HG03432 (cell line): Measurements from ENCODE around the gene GPATCH1.
A peak's percentile ranks its signal among the peaks of the same experiment; 100 is the strongest.
"Not testable (repeated sequence)": the region's sequence is repeated elsewhere in the genome, so short reads cannot be mapped to it uniquely, and the experiment has no call there.

ENCODE experiments used
- ATAC-seq: cut with Tn5 transposase; IDR thresholded peaks from one replicate; pipeline ENCODE4 v1.9.1; 2021; ENCODE audit warnings: mild to moderate bottlenecking, moderate library complexity; ENCODE audit not compliant: unreplicated experiment

GPATCH1 gene, protein sequence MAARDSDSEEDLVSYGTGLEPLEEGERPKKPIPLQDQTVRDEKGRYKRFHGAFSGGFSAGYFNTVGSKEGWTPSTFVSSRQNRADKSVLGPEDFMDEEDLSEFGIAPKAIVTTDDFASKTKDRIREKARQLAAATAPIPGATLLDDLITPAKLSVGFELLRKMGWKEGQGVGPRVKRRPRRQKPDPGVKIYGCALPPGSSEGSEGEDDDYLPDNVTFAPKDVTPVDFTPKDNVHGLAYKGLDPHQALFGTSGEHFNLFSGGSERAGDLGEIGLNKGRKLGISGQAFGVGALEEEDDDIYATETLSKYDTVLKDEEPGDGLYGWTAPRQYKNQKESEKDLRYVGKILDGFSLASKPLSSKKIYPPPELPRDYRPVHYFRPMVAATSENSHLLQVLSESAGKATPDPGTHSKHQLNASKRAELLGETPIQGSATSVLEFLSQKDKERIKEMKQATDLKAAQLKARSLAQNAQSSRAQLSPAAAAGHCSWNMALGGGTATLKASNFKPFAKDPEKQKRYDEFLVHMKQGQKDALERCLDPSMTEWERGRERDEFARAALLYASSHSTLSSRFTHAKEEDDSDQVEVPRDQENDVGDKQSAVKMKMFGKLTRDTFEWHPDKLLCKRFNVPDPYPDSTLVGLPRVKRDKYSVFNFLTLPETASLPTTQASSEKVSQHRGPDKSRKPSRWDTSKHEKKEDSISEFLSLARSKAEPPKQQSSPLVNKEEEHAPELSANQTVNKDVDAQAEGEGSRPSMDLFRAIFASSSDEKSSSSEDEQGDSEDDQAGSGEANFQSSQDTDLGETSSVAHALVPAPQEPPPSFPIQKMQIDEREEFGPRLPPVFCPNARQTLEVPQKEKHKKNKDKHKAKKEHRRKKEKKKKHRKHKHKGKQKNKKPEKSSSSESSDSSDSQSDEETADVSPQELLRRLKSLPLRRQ

DNA sequence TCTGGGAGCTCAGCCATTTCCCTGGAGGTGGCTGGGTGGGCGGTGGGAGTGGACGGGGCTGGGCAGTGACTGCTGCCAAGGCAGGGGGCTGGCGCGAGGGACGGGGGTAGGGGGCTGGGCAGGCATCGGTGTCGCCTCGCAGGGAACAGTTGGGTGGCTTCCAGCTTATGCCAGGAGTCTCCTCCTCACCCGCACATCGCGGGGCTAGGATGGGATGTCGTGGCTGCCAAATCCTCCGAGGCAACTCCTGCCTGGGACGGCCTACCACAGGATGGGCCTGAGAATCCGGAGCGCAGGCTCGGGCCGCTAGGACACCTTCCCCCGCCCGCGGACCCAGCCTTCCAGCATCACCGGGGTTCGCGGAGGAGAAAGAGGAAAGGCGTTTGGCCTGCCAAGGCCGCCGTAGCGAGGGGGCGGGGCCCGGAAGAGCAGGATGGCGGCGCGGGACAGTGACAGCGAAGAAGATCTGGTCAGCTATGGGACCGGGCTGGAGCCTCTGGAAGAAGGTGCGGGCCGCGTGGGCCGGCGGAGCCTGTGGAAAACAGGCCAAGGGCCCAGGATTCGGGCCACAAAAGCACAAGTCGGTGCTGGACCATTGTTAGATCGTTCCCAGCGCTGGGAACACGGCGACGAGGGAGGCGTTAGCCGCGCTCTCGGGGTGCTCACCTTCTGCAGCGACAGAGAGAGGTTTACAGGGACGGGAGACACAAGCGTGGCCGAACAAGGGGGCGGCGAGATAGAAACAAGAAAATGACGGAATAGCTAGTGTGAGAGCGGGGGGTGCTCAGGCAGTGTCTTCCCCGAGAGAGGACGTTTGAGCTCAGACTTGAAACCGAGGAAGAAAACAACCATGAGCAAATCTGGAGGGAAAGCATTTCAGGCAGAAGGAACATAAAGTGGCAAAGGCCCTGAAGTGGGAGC lies at the start of gene GPATCH1:
TSS of gene GPATCH1 (plus strand) at position 421 of the 921 bp plus-strand sequence. CDS start at position 434, 13 bp downstream.
- peak; percentile 93 for ATAC-seq

DNA sequence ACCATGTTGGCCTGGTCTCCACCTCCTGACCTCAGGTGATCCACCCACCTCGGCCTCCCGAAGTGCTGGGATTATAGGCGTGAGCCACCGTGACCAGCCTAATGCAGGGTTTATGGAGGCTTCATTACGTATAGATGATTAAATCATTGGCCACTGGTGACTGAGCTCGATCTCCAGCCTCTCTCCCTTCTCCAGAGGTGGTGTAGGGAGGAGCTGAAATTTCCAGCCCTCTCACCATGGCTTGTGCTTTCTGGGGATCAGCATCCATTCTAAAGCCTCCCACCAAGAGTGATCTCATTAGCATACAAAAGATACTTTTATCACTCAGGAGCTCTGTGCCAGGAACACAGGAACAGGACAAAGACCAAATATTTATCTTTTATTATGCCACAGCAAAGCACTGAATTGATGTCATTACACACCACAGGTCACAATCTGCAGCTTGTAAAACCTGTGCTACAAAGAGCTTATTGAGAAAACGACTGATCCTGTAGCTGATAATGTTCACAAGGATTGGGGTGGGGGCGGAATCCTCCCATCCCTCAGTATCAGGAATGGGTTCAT lies 48.7 kb upstream of the GPATCH1 start:
- no peak for ATAC-seq

DNA sequence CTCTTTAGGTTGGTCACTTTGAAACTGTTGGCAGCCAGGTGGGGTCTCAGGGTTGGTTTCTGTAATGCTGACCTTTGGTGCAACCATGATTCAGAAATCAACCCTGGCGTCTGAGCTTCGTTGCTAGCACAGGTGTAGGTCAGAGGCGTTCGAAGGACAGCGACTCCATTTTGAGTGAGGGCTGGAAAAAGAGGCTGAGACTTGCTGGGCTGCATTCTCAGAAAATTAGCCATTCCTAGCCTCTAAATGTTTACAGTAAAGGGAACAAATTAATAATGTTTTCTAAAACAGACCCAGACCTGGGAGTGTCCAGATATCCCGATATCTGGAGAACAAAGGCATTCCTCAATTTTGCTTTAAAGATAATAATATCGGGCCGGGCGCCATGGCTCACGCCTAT lies 45.5 kb upstream of the GPATCH1 start:
- ATAC-seq, result no peak

DNA sequence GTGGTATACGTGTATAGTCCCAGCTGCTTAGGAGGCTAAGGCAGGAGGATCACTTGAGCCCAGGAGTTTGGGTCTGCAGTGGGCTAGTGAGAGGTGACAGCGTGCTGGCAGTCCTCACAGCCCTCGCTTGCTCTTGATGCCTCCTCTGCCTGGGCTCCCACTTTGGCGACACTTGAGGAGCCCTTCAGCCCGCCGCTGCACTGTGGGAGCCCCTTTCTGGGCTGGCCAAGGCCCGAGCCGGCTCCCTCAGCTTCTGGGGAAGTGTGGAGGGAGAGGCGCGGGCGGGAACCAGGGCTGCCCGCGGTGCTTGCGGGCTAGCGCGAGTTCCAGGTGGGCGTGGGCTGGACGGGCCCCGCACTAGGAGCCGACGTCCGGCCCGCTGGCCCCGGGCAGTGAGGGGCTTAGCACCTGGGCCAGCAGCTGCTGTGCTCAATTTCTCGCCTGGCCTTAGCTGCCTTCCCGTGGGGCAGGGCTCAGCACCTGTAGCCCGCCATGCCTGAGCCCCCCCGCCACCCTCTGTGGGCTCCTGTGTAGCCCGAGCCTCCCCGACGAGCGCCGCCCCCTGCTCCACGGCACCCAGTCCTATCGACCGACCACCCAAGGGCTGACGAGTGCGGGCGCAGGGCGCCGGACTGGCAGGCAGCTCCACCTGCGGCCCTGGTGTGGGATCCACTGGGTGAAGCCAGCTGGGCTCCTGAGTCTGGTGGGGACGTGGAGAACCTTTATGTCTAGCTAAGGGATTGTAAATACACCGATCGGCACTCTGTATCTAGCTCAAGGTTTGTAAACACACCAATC lies 44.4 kb upstream of the GPATCH1 start:
- not testable (repeated sequence) for ATAC-seq

DNA sequence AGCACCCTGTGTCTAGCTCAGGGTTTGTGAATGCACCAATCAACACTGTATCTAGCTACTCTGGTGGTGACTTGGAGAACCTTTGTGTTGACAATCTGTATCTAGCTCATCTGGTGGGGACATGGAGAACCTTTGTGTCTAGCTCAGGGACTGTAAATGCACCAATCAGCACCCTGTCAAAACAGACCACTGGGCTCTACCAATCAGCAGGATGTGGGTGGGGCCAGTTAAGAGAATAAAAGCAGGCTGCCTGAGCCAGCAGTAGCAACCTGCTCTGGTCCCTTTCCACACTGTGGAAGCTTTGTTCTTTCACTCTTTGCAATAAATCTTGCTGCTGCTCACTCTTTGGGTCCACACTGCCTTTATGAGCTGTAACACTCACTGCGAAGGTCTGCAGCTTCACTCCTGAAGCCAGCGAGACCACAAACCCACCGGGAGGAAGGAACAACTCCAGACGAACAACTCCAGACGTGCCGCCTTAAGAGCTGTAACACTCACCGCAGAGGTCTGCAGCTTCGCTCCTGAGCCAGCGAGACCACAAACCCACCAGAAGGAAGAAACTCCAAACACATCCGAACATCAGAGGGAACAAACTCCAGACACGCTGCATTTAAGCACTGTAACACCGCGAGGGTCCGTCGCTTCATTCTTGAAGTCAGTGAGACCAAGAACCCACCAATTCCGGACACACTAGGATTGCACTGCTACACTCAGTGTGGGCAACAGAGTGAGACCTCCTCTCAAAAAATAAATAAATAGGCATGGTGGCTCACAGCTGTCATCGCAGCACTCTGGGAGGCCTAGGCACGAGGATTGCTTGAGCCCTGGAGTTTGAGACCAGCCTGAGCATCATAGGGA lies 43.6 kb upstream of the GPATCH1 start:
- ATAC-seq, result not testable (repeated sequence)

DNA sequence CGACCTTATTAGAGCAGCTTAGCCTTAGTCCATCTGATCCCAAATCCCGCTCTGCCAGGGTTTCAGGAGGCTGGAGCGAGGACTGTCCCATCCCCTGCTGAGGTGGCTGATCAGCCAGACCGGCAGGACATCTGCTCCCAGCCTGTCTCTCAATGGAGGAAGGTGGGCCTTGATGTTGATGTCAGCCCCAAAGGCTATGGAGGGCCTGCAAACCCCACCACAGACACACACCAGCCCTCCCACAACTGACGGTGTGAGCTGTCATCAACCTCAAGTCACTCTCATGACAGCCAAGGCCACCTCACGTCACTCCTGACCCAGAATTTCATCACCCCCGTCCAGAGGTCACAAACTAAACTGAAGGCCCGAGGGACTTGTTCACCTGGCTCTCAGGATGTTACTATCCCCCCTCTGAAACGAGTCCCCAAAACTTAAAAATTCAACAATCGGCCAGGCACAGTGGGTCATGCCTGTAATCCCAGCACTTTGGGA lies 41.8 kb upstream of the GPATCH1 start:
- ATAC-seq, result no peak

DNA sequence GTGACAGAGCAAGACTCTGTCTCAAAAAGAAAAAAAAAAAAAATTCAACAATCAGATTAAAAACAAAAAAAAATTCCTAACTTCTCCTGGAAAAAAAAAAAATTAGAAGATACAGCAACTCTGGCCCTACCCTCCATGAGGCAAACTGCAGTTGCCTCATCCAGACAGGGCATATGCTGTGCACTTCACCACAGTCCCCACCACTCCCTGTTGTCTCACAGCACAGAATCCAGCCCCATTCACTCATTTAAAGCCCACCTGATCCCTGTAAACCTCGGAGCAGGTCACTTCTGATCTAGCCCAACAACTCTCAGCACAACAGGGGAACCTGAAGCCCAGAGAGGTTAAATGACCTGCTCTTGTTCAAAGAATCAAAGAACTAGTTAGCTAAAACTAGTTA lies 41.2 kb upstream of the GPATCH1 start:
- ATAC-seq, result no peak

DNA sequence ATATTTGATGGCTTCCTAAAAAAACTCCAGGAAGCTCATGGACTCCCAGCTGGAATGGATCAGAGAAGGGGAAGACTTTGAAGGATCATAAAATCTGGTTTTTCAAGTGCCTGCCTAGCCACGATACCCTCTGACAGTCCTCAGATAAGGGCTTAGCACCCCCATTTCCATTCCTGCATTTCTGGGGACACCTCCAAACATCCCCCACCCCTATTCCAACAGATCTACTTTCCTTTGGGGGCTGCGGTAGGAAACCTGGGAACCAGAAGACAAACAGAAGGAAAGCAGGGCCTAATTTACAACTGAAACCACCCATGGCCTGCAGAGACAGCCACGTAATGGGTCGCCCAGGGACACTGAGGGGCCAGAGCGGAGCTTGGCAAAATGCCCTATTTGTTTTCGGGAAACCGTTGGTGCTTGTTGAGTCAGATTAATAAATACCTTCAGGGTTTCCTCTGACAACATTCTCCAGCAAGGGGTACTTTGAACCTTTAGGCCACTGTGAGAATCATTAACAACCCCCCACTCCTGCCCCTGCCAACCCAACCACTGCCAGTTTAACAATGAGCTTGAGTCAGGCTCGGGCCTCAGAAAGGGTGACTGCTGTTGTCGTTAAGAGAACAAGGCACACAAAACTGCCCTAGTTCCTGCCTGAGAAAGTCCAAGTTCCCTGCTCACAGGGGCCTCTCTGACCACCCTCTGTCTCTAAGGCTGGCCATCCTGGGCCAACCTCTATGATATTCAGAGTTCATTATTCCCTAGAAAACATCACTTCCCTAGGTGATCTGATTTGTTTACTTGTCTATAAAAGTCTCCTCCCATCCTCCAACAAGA lies 39.8 kb upstream of the GPATCH1 start:
- ATAC-seq, result no peak

DNA sequence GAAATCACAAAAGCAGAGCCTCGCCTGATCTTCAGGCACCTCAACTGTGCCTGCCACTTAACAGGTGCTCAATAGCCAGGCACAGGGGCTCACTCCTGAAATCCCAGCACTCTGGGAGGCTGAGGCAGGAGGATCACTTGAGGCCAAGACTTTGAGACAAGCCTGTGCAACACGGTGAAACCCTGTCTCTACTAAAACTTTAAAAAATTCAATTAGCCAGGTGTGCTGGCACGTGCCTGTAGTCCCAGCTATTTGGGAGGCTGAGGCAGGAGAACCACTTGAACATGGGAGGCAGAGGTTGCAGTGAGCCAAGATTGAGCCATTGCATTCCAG lies 39.2 kb upstream of the GPATCH1 start:
- not testable (repeated sequence) for ATAC-seq

DNA sequence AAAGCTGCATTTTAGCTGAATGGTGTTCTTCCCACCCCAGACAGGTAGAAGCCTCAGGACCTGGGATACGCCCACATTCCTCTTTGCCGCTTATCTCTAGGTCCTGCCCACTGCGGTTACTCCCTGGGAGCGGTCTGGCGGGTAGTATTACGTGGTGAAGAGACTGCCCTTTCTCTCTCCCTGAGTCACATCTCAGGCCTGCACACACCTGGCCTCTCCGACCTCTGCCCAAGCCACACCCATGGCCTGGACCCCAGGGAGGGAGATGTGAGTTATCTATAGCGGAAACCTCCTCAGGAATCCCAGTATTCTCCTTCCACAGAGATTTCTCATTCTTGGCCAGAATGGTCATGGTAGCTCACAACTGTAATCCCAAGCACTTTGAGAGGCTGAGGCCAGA lies 33.6 kb upstream of the GPATCH1 start:
- ATAC-seq, result no peak

DNA sequence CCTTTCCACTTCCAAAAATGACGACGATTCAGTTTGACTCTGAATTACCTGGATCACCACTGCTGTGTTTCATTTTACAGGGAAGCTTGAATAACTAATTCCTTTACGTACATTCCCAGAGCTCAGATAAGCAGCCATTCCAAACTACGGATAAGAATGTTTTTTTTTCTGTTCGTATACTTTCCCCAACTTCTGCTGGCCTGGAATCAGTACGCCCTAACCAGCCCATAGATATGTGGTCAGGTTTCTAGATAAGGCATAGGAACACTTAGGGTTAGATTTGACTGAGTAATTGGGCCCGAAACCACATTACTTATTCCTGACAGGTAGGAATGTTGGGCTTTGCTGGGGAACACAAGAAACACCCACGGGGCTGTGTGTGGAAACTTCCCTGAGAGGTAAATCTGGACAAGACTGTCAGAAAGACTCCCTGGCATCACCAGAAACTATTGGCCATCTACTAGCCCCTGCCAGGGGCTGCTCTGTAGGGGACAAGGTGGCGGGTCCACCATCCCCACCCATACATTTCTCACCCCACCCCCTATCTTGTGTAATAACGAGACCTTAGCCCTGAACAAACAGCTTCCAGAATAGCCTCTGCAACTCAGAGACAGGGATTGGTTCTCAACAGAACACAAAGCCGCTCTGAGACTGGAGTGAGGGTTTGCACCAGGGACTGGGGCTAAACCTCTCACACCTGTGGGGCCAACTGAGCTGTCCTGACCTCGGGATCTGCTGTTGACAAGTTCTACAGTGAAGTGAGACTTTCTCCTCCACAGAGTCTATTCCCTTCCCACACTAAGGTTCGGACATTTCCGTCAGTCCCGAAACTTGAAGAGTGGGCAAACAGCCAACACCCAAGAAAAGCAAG lies 31.9 kb upstream of the GPATCH1 start:
- ATAC-seq, result no peak

DNA sequence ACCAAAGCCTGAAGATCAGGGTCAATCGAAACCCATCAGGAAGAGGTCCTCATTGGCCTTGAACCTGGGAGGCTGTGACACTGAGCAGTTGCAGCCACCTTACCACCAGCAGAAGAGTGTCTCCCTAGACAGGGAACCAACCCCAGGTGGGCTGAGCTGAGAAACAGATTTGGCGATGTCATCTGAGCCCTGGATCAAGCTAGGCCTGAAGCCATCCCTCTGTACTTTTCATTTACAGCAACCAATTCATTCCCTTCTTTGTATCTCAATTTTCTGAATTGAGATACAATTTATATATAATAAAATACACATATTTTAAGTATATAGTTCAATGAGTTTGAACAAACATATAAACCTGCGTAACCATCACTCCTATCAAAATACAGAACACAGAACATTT lies 30.9 kb upstream of the GPATCH1 start:
- no peak for ATAC-seq

DNA sequence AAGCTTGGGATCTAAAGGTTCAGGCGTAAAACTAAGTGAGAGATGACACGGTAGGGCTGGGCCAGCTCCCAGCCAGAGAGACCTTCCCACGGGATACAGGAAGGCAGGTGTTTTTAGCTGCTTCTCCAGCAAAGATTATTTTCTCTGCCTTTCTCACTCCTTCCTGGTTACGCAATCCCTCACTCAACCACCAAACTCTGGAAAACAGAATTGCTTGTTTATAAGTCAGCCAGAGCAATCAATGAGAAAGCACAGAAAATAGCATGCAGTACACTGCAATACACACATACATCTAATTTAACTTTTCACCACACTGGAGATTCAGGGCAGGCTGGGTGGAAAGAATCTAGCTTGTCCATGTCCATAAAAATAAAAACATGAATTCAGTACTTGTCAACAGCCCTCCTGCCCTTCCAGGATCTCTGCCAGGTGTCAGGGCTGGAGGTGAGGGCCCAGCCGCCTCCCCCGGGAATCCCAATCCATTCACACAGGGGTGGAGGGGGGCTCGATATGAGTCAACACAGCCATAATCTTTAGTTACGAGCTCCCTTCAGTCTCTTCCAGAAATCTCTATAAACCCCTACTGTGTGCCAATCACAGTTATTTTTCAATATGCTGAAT lies 28.5 kb upstream of the GPATCH1 start:
- no peak for ATAC-seq

DNA sequence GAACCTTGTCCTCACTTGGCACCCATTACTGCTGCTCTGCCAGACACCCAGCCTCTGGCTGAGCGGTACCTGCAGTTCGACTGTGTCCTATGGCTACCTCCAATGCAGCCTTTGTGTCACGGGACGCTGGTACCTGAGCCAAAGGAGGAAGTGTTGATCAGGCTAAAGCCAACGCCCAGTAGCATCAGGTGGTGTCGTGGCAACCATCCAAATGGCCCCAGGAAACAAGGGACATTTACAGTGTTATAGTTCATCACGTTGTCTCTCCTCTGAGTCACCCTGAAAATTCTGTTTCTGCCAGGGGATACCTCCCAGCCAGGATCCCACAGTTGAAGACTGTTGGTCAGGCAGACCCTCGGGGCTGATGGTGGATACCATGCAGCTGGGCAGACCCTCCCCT lies 26.4 kb upstream of the GPATCH1 start:
- no peak for ATAC-seq

DNA sequence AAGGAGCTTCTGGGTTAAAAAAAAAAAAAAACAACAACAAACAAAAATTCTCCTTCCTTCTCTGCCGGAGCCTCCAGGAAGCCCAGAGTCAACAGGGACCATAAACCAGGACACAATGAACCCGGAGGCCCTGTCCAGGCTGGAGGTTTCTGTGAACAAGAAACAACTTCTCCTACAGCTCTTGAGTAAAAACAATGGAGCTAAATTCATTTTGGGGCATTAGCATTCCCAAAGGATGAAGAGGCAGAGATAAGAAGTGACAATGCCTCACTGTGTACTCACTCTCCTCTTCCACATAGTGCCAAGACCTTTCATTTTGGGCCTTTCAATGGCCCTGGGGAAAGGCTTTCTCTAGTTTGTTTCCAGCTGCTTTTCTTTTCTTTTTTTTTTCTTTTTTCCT lies 25.3 kb upstream of the GPATCH1 start:
- no peak for ATAC-seq

DNA sequence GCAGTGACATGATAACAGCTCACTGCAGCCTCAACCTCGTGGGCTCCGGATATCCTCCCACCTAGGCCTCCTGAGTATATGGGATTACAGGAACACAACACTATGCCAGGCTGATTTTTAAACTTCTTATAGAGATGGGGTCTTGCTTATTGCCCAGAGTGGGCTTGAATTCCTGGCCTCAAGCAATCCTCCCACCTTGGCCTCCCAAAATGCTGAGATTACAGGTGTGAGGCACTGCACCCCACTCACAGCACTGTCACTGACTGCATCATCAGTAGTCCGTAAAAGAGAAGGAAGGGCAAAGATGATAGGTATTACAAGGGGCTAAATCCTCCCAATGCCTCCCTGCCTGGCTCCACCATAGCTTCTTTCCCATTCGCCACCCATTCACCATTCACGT lies 20.4 kb upstream of the GPATCH1 start:
- no peak for ATAC-seq
